ENCODE results near the gene RDX.

RDX gene

DNA sequence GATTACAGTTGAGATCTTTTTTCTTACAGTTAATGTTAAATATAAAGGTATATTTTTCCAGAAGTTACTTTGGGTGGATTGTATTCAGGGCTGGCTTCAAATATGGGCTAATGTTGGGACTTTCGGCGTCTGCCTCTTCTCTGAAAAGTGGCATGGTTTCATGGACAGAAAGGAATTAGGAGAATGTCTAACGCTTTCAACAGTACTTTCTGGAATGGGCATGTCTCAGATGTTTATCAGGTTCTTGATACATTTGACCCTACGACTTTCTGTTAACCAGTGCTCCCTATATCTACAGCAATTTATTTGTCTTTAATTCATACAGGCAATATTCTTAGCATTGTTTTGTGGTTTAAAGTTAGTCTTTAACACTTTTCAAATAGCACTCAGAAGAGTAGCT is 169.5 kb downstream of the RDX start:
- no peak for DNase-seq

DNA sequence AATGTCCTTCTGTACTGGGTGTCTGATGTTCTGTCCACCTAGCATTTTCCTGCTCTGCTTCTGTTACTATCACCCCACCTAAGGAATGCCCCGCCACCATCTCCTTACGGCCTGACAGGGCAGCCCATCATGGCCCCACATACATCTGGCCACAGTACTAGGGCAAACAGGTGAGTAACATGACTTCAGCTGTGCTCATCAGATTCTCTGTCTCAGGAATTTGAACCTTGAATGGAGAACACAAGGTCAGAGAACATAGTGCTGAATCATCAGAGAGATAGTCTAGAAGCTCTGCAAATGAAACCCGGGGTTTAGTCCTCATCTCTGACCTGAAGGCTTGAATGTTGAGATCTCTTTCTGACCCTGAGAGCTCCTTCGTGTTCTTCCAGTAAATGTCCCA is 170.8 kb downstream of the RDX start:
- no peak for DNase-seq
